NCI-H510A treated with DMSO at 0.1 percent for 48 hours (cell line): Measurements from ENCODE around the gene PTGES3L.
"Not testable (repeated sequence)": the region's sequence is repeated elsewhere in the genome, so short reads cannot be mapped to it uniquely, and the experiment has no call there.

Experiments
- DNase-seq: peaks from one replicate; lab custom pipeline; 2025; lab: John Stamatoyannopoulos, UW

The PTGES3L gene

DNA sequence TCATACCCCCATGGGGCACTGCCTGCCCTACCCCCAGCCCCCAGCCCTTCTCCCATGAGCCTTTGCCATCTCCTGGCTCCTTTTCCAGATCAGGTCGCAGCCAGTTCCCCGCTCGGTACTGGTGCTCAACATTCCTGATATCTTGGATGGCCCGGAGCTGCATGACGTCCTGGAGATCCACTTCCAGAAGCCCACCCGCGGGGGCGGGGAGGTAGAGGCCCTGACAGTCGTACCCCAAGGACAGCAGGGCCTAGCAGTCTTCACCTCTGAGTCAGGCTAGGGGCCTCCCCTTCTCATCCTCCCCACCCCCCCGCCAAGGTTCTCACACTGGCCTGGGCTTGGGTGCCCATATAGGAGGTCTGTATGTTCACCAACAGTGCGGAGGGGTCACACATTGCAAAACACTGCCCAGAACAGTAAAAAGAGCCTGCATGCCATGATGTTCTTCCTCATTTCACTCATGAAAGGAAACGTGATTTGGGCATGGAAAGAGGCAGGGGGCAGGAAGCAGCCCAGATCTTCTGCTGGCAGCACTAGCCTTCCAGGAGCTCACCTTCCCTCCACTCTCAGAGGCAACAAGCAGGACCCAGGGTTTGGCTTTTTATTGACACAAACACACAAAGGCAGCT, 34.3 kb upstream of the PTGES3L start:
- DNase-seq = no peak

- DNase-seq = no peak
Measured at GRCh38 chr17:43013296-43013695, 33.4 kb upstream of the PTGES3L start.

DNA sequence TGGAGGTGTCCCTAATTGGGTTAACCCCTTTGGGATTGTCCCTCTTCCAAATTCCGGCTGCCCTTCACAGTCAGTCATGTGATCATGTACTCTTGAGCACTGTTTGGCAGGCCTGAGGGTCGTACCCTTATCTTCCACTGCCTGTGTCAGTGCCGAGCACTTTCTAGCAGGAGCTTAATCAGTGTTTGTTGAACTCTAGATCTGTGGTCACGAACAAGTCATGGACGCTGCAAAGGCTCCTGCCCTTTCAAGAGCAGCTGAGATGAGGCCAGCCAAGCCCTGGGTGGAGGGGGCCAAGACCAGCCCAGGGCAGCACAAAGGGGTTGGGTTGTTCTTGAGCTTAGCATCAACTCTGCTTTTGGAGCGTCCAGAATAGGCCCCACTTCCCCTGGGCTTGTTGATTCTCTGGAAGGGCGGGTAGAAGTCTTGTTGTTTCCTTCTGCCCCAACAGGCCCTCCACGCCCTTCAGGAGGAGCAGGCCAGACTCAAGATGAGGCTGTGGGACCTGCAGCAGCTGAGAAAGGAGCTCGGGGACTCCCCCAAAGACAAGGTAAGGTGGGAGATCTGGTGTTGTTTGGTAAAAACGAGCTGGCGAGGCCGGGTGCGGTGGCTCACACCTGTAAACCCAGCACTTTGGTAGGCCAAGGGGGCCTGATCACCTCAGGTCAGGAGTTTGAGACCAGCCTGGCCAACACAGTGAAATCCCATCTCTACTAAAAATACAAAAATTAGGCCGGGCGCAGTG, 32.0 kb upstream of the PTGES3L start:
- DNase-seq = no peak

GRCh38 chr17:43010667-43011308, 30.9 kb upstream of the PTGES3L start:
- DNase-seq = no peak

GRCh38 chr17:43006639-43007551, 27.0 kb upstream of the PTGES3L start, which contains the start of gene IFI35:
Gene IFI35 (plus strand): TSS chr17:43006784. CDS start chr17:43006948, 164 bp downstream.
- DNase-seq = no peak

DNA sequence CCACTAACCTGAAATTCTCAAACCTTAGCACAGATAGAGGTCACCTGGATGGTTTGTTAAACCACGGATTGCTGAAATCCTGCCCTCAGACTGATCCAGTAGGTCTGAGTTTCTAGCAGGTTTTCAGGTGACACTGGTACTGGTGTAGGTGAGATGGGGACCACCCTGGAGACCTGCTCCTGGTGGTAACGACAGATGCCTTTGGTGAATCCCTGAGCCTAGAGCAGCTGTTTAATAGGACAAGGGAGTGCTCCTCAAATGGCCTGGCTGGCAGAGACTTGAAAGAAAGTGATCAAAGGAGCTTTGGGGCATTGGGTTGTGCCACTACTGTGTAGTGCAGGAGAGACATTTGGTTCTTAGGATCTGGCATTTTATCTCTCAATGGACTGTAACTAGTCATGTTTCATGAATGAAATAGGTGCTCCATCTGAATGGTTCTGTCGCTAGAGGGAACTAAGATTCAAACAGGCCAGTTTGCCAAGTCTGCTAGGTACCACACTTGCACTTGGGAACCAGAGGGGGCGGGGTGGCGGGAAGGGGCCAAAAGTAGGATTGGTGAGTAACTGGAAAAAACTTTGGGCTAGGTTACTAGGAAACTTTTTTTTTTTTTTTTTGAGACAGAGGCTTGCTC, 23.8 kb upstream of the PTGES3L start:
- DNase-seq = no peak

- DNase-seq = not testable (repeated sequence)
Measured at GRCh38 chr17:43000894-43001293, 21.0 kb upstream of the PTGES3L start.

DNA sequence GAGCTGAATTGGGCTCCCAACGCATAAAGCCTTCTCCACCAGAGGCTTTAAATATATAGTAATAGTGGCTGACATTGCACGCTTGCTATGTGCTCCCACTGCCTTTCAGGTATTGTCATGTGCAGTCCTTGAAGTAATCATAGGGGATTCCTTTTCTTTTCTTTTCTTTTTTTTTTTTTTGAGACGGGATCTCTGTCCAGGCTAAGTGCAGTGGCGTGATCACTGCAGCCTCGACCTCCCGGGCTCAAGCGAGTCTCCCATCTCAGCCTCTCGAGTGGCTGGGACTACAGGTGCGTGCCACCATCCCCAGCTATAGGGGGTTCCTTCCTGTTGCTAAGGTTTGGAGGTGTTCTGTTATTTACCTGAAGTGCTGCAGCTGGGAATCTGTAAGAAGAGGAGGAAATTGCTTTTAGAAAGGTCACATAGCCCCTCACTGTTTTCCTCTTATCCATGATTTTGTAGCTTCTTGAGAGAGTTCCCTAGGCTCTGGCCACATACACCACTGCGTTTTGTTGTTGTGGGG, 19.2 kb upstream of the PTGES3L start:
- DNase-seq = no peak

- peak; percentile 99 for DNase-seq
Measured at GRCh38 chr17:42997984-42998938, 18.4 kb upstream of the PTGES3L start, which contains the start of gene RPL27. Gene RPL27 (plus strand): TSS chr17:42998419. CDS start chr17:42998751, 332 bp downstream.

- peak; percentile 64 for DNase-seq
Measured at GRCh38 chr17:42997390-42997983, 17.6 kb upstream of the PTGES3L start.

DNA sequence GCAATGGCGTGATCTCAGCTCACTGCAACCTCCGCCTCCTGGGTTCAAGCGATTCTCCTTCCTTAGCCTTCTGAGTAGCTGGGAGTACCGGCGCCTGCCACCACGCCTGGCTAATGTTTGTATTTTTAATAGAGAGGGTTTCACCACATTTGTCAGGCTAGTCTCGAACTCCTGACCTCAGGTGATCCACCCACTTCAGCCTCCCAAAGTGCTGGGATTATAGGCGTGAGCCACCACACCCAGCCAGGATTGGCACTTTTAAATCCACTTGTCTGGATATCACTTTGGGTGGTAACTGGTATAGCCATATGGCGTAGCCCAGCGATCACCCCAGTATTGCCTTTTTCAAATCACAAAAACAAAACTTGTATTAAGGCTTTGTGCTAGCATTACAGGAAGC, 14.0 kb upstream of the PTGES3L start:
- DNase-seq = not testable (repeated sequence)

DNA sequence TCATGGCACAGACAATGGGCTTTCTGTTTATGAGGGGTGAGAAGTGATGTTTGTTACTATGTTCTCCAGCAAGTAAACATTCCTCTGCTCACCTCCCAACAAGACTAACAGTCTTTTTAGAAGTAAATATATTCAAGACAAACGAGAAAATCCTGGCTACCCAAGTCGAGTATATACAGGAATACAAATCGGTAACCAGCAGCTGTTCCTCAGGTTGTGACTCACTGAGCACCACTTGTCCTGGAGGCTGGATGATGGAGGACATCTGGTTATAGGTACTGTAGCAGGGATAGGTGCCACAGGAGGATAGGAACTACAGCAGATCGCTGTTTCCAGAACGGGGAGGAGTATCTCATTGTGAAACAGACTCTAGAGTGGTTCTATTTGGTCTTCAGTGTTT, 13.0 kb upstream of the PTGES3L start:
- DNase-seq = no peak

DNA sequence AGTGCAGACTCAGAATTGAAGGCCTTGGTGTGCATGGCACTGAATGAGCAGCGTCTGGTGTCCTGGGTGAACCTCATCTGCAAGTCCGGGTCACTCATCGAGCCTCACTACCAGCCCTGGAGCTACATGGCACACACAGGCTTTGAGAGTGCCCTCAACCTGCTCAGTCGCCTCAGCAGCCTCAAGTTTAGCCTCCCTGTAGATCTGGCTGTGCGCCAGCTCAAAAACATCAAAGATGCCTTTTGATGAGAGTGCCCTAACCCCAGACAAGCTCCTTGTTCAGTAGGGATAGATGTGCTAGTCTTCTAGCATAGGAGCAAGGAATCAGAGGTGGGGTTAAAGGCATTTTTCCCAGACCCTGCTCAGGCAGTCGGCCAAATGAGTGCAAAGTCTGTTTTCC, 11.6 kb upstream of the PTGES3L start:
- DNase-seq = no peak

GRCh38 chr17:42989726-42990652, 10.1 kb upstream of the PTGES3L start:
- DNase-seq = no peak

- DNase-seq = no peak
Measured at GRCh38 chr17:42989141-42989540, 9.3 kb upstream of the PTGES3L start.

DNA sequence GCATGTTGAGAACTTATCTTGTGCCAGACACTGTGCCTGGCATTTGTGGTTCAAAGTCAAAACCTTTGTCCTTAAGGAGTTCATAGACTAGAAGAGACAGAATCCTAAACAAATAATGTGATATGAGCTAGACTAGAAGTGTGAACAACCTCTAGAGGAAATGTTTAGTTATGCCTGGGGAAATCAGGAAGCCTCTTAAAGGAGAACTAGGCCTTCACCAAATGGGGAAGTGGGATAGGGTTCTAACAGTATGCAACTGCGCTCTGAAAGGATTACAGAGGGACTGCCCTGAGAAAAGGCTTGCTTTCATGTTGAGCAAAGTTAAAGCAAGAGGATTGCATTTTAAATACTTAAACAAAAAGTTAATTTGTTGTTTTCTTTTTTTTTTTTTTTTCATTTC, 5.3 kb upstream of the PTGES3L start:
- DNase-seq = no peak

GRCh38 chr17:42982266-42982665, 2.4 kb upstream of the PTGES3L start:
- no peak for DNase-seq

DNA sequence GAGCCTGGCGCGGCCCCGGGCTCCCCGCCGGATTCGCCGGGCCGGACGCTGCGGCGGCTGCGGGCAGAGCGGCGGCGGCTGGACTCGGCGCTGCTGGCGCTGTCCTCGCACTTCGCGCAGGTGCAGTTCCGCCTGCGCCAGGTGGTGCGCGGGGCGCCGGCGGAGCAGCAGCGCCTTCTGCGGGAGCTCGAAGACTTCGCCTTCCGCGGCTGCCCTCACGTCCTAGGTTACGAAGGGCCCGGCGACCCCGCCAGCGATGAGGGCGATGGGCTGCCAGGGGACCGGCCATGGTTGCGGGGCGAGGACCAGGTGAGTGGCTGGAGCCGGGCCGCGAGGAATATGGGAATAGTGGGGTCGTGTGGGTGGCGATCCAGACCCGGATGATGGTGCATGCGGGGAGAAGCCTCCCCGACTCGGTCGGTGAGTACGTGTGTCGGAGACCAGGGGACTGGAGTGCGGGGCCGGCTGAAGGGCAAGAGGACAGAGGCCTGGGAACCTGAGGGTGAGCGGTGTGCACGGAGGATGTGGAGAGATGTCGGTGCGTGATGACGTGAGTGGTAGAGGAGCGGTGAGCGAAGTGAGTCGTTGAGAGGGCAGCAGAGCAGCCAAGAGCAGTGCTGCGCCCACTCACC, 1.0 kb upstream of the PTGES3L start:
- peak; percentile 27 for DNase-seq
